Stimulated activated naive B cell treated with anti-CD40 and anti-IgM and Interleukin-4, amounts not matched to agents 10 μg/mL and 1 μg/mL and 100 μg/mL, for 72 hours (primary cell): ENCODE data around the gene CCL13.
A peak's percentile ranks its signal among the peaks of the same experiment; 100 is the strongest.
"Not testable (repeated sequence)": the region's sequence is repeated elsewhere in the genome, so short reads cannot be mapped to it uniquely, and the experiment has no call there.

Experiments
- ATAC-seq, 2 donors: fragments of 150-1000 bp; cut with Tn5 transposase; replicated peaks; 2 replicates each; pipeline ENCODE4 v1.10.0; 2021; ENCODE audit warnings: moderate library complexity in 1 of 2
- DNase-seq: peaks from one replicate; pipeline ENCODE4 v3.0.0; 2021
- H3K27ac Mint-ChIP-seq: one replicate; pipeline ENCODE4 v1.8.0; 2022; ENCODE audit warnings: mild to moderate bottlenecking, mixed read lengths
- H3K27me3 Mint-ChIP-seq, 2 donors: one replicate each; pipeline ENCODE4 v1.8.0; 2022; ENCODE audit warnings: mixed read lengths in 2 of 2
- H3K36me3 Mint-ChIP-seq, 2 donors: one replicate each; pipeline ENCODE4 v1.8.0; 2022; ENCODE audit warnings: mixed read lengths in 2 of 2, mild to moderate bottlenecking in 1 of 2
- H3K4me1 Mint-ChIP-seq, 2 donors: one replicate each; pipeline ENCODE4 v1.8.0; 2022; ENCODE audit warnings: mixed read lengths in 2 of 2, mild to moderate bottlenecking in 1 of 2
- H3K4me3 Mint-ChIP-seq, 2 donors: one replicate each; pipeline ENCODE4 v1.8.0; 2022; ENCODE audit warnings: mild to moderate bottlenecking in 2 of 2, mixed read lengths in 2 of 2, moderate library complexity in 1 of 2
- H3K9me3 Mint-ChIP-seq, 2 donors: one replicate each; pipeline ENCODE4 v1.8.0; 2022; ENCODE audit warnings: mixed read lengths in 2 of 2, mild to moderate bottlenecking in 1 of 2

The CCL13 gene

DNA sequence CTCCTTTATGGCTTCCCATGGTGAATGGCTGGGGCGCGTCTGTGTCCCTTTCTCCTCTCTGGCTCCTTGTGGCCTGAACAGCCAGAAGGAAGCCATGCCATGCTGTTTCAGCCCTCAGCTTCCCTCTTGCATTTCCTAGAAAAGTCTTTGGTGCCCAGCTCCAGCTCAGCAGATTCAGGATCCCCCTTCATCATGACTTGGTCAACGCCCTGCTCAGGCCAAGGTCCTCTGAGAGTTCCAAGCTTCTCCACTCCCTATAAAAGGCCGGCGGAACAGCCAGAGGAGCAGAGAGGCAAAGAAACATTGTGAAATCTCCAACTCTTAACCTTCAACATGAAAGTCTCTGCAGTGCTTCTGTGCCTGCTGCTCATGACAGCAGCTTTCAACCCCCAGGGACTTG, at the start of gene CCL13:
TSS of gene CCL13 (plus strand) at position 287 of the 400 bp plus-strand sequence. CDS start at position 334, 47 bp downstream.
- Mint-ChIP-seq H3K9me3 (peaks cover 4 to 5% of the 10 kb centered on the region in 2 donors), H3K27me3 (peaks cover 6 to 9% of the 10 kb centered on the region in 2 donors), H3K4me1 (peaks cover 8 to 13% of the 10 kb centered on the region in 2 donors), H3K4me3 (no peak within 1 kb of the TSS), H3K36me3 (no peaks in the 10 kb centered on the region), H3K27ac (no peak within 1 kb of the TSS)
- ATAC-seq, result no peak
- DNase-seq, result no peak

GRCh38 chr17:34307110-34307509, 49.2 kb upstream of the CCL13 start:
- Mint-ChIP-seq H3K4me3 (no peak overlapping the region), H3K9me3 (no peaks in the 10 kb centered on the region), H3K36me3 (peaks cover 0 to 2% of the 10 kb centered on the region in 2 donors), H3K4me1 (peaks cover 0 to 2% of the 10 kb centered on the region in 2 donors), H3K27me3 (peaks cover 28 to 38% of the 10 kb centered on the region in 2 donors), H3K27ac (no peak overlapping the region)
- no peak for DNase-seq
- ATAC-seq, result peak in 1 of 2 donors; percentile 57

- DNase-seq (no peak), ATAC-seq (no peak)
- Mint-ChIP-seq H3K4me3 (no peak overlapping the region), H3K9me3 (no peaks in the 10 kb centered on the region), H3K4me1 (peaks cover 0 to 2% of the 10 kb centered on the region in 2 donors), H3K27ac (no peak overlapping the region), H3K27me3 (peaks cover 33 to 42% of the 10 kb centered on the region in 2 donors), H3K36me3 (peaks cover 0 to 2% of the 10 kb centered on the region in 2 donors)
Observed at GRCh38 chr17:34308371-34308770, 47.9 kb upstream of the CCL13 start.

- Mint-ChIP-seq H3K4me1 (peaks cover 5 to 6% of the 10 kb centered on the region in 2 donors), H3K9me3 (no peaks in the 10 kb centered on the region), H3K4me3 (no peak overlapping the region), H3K36me3 (no peaks in the 10 kb centered on the region), H3K27me3 (peaks cover 25 to 29% of the 10 kb centered on the region in 2 donors), H3K27ac (no peak overlapping the region)
- ATAC-seq (no peak), DNase-seq (no peak)
Observed at GRCh38 chr17:34311291-34311690, 45.0 kb upstream of the CCL13 start.

DNA sequence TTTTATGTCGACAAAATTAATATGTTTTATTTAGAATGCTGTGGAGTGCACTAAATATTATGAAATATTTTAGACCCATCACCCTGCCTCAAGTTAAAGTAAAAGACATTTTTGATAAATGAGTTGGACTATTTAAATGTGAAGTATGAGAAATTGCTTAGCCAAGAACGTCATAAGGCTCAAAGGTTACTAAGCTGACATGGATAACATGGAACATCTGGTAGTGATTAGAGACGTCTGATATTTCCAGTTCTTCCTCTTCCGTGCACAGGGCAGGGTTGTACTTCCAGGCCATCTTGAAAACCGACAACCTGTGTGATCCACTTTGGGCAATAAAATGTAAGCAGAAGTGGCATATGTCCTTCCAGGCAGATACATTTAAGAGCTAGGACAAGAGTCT, 44.2 kb upstream of the CCL13 start:
- H3K9me3 Mint-ChIP-seq, result no peaks in the 10 kb centered on the region
- H3K4me3 Mint-ChIP-seq, result no peak overlapping the region
- peaks cover 20 to 27% of the 10 kb centered on the region in 2 donors for H3K27me3 Mint-ChIP-seq

DNA sequence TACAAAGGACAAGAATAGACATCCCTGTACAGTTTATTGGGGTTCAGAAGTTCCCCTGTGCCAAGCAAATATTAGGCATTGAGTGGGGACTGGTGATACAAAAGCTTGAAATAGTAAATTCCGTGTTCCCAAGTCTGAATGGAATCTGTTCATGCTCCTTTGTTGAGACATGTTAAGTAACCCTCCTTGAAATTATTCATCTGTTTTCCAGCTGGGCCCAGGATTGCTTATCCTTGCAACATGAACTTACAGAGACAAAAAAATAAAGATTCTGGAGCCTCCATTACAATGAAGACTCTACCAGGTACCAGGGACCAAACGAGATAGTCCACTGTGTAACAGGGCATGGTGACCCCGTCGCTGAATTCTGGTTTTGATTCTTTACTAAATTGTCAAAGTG, 43.1 kb upstream of the CCL13 start:
- no peaks in the 10 kb centered on the region for H3K36me3 Mint-ChIP-seq
- ATAC-seq (no peak), DNase-seq (no peak)
- peaks cover 19 to 22% of the 10 kb centered on the region in 2 donors for H3K27me3 Mint-ChIP-seq
- no peaks in the 10 kb centered on the region for H3K9me3 Mint-ChIP-seq
- H3K27ac Mint-ChIP-seq, result no peak overlapping the region
- peaks cover 3 to 6% of the 10 kb centered on the region in 2 donors for H3K4me1 Mint-ChIP-seq
- no peak overlapping the region for H3K4me3 Mint-ChIP-seq

More for the DNA sequence above, 44.2 kb upstream of the CCL13 start:
- no peak for ATAC-seq
- Mint-ChIP-seq H3K27ac (no peak overlapping the region), H3K4me1 (peaks cover 5 to 6% of the 10 kb centered on the region in 2 donors), H3K36me3 (no peaks in the 10 kb centered on the region)
- no peak for DNase-seq

DNA sequence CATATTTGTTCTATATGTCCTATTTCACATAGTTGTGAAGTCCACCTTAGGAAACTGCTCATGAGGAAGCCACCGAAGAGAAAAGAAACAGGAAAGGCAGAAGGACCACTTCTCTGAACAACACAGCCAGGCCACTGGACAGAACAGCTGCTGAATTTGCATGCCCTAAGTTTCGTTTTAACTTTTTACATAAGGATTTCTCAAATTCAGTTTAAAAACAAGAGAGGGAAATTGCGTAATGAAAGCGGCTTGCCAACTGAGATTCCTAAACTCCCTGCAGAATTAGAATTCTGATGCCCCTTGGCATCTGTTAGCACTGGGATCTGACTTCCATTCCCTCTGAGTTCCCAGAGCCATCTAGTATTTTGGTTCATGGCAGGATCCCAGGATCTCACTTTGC, 42.0 kb upstream of the CCL13 start:
- Mint-ChIP-seq H3K36me3 (no peaks in the 10 kb centered on the region), H3K27me3 (peaks cover 19 to 21% of the 10 kb centered on the region in 2 donors), H3K4me1 (peaks cover 3 to 6% of the 10 kb centered on the region in 2 donors), H3K27ac (no peak overlapping the region), H3K9me3 (no peaks in the 10 kb centered on the region), H3K4me3 (no peak overlapping the region)
- DNase-seq, result no peak
- no peak for ATAC-seq

DNA sequence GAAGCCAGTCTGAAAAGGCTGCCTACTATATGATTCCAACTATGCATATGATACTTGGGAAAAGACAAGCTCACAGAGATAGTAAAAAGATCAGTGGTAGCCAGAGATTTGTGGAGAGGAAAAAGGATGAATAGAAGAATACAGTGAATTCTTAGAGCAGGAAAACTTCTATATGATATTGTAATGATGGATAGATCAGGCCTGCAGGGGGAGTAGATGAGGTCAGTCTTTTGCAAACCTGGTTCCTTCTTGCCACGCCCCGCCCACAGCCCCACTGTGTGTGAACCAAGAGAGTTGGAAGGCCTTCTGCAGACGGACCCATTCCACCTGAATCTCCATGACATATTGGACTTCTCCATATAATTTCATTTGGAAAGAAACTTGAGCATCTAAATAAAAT, 37.8 kb upstream of the CCL13 start:
- H3K4me3 Mint-ChIP-seq, result no peak overlapping the region
- H3K4me1 Mint-ChIP-seq, result peaks cover 6 to 7% of the 10 kb centered on the region in 2 donors
- ATAC-seq (peak in 1 of 2 donors; percentile 41), DNase-seq (no peak)
- no peaks in the 10 kb centered on the region for H3K36me3 Mint-ChIP-seq
- no peak overlapping the region for H3K27ac Mint-ChIP-seq
- peaks cover 19 to 20% of the 10 kb centered on the region in 2 donors for H3K27me3 Mint-ChIP-seq
- no peaks in the 10 kb centered on the region for H3K9me3 Mint-ChIP-seq

- peaks cover 6 to 7% of the 10 kb centered on the region in 2 donors for H3K4me1 Mint-ChIP-seq
- H3K36me3 Mint-ChIP-seq, result no peaks in the 10 kb centered on the region
- peaks cover 20 to 22% of the 10 kb centered on the region in 2 donors for H3K27me3 Mint-ChIP-seq
- ATAC-seq, result no peak
- no peak within 1 kb of the TSS for H3K27ac Mint-ChIP-seq
- no peak for DNase-seq
- peaks cover 0 to 4% of the 10 kb centered on the region in 2 donors for H3K9me3 Mint-ChIP-seq
- H3K4me3 Mint-ChIP-seq, result no peak within 1 kb of the TSS
Observed at GRCh38 chr17:34319039-34319483, 37.2 kb upstream of the CCL13 start, which contains the start of gene CCL8. CCL8 (plus strand) TSS chr17:34319435; CDS start chr17:34319502, 67 bp downstream.

GRCh38 chr17:34321964-34322363, 34.3 kb upstream of the CCL13 start:
- DNase-seq (no peak), ATAC-seq (no peak)
- Mint-ChIP-seq H3K4me1 (peaks cover 0 to 4% of the 10 kb centered on the region in 2 donors), H3K9me3 (peaks cover 7 to 15% of the 10 kb centered on the region in 2 donors), H3K36me3 (peaks cover 0 to 7% of the 10 kb centered on the region in 2 donors), H3K27ac (no peak overlapping the region), H3K27me3 (peaks cover 32 to 38% of the 10 kb centered on the region in 2 donors), H3K4me3 (no peak overlapping the region)

DNA sequence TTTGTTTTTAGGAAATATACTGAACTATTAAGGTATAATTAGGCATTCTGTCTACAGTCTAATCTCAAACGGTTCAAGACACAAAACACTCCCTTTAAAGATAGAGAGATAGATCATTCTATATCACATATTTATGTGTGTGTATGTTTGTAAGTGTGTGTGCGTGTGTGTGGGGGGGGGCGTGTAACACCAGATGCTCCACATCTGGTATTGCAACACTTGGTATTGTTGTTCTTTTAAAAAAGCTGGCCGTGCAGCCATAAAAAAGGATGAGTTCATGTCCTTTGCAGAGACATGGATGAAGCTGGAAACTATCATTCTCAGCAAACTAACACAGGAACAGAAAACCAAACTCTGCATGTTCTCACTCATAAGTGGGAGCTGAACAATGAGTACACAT, 28.7 kb upstream of the CCL13 start:
- H3K9me3 Mint-ChIP-seq, result peaks cover 7 to 15% of the 10 kb centered on the region in 2 donors
- not testable (repeated sequence) for ATAC-seq, H3K36me3 Mint-ChIP-seq, H3K4me1 Mint-ChIP-seq, H3K27ac Mint-ChIP-seq, H3K4me3 Mint-ChIP-seq, DNase-seq
- H3K27me3 Mint-ChIP-seq, result peaks cover 25 to 43% of the 10 kb centered on the region in 2 donors

DNA sequence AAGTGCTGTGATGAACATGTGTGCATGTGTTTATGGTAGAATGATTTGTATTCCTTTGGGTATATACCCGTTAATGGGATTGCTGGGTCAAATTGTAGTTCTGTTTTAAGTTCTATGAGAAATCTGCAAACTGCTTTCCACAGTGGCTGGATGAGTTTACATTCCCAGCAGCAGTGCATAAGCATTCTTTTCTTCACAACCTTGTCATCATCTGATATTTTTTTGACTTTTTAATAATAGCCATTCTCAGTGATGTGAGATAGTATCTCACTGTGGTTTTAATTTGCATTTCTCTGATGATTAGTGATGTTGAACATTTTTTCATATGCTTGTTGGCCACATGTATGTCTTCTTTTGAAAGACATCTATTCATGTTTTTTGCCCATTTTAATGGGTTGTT, 18.6 kb upstream of the CCL13 start:
- H3K4me1 Mint-ChIP-seq, result peaks cover 2 to 15% of the 10 kb centered on the region in 2 donors
- H3K4me3 Mint-ChIP-seq, result no peak overlapping the region
- H3K36me3 Mint-ChIP-seq, result no peaks in the 10 kb centered on the region
- H3K9me3 Mint-ChIP-seq, result peaks cover 3 to 9% of the 10 kb centered on the region in 2 donors
- peaks cover 40 to 49% of the 10 kb centered on the region in 2 donors for H3K27me3 Mint-ChIP-seq
- no peak for DNase-seq
- ATAC-seq, result no peak
- H3K27ac Mint-ChIP-seq, result no peak overlapping the region

GRCh38 chr17:34339138-34339770, 17.0 kb upstream of the CCL13 start:
- Mint-ChIP-seq H3K27me3 (peaks cover 49 to 63% of the 10 kb centered on the region in 2 donors), H3K27ac (no peak overlapping the region), H3K4me3 (no peak overlapping the region), H3K36me3 (no peaks in the 10 kb centered on the region), H3K4me1 (peaks cover 2 to 15% of the 10 kb centered on the region in 2 donors), H3K9me3 (peaks cover 3 to 9% of the 10 kb centered on the region in 2 donors)
- no peak for ATAC-seq
- no peak for DNase-seq

DNA sequence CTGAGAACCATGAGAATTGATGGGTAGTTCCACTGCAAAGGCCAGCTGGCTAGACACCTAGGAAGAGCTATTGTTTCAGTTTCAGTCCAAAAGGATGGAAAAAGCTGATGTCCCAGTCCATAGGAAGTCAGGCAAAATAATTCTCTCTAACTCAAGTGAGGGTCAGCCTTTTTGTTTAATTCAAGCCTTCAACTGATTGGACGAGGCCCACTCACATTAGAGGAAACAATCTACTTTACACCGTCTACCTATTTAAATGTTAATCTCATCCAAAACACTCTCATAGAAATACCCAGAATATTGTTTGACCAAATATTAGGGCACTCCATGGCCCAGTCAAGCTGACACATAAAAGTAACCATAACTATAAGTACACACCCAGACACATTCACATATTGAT, 14.4 kb upstream of the CCL13 start:
- H3K4me1 Mint-ChIP-seq, result peaks cover 3 to 15% of the 10 kb centered on the region in 2 donors
- no peak overlapping the region for H3K27ac Mint-ChIP-seq
- DNase-seq (no peak), ATAC-seq (no peak)
- peaks cover 55 to 59% of the 10 kb centered on the region in 2 donors for H3K27me3 Mint-ChIP-seq
- H3K4me3 Mint-ChIP-seq, result no peak overlapping the region
- H3K9me3 Mint-ChIP-seq, result no peaks in the 10 kb centered on the region
- no peaks in the 10 kb centered on the region for H3K36me3 Mint-ChIP-seq

- no peaks in the 10 kb centered on the region for H3K9me3 Mint-ChIP-seq
- H3K4me1 Mint-ChIP-seq, result peaks cover 0 to 1% of the 10 kb centered on the region in 2 donors
Observed at GRCh38 chr17:34347063-34347462, 9.2 kb upstream of the CCL13 start.

More at GRCh38 chr17:34347063-34347462, 9.2 kb upstream of the CCL13 start:
- Mint-ChIP-seq H3K36me3 (no peaks in the 10 kb centered on the region), H3K4me3 (no peak overlapping the region), H3K27me3 (peaks cover 29 to 30% of the 10 kb centered on the region in 2 donors), H3K27ac (no peak overlapping the region)
- DNase-seq, result no peak
- no peak for ATAC-seq
